A549 (cell line): Measurements from ENCODE around the gene STAMBPL1.

Source experiments
- CTCF ChIP-seq: fragments of >200 bp; sonication (Bioruptor Twin); formaldehyde crosslinking; IDR thresholded peaks from 3 replicates; pipeline ENCODE4 v1.5.1; 2016
- JUNB ChIP-seq: fragments of >200 bp; sonication (Bioruptor Twin); formaldehyde crosslinking; IDR thresholded peaks from 2 replicates; pipeline ENCODE4 v1.6.1; 2016
- POLR2A ChIP-seq: IDR thresholded peaks from 2 replicates; pipeline ENCODE4 v1.6.1; 2012; ENCODE audit warnings: mild to moderate bottlenecking, low read length
- RFX5 ChIP-seq: fragments of 450-650 bp; IDR thresholded peaks from 2 replicates; pipeline ENCODE4 v1.7.1; 2014; ENCODE audit warnings: antibody characterized with exemption, mild to moderate bottlenecking, moderate library complexity

- TF ChIP-seq POLR2A, result no peak
- no peak for TF ChIP-seq RFX5
- no peak for TF ChIP-seq JUNB
- no peak for TF ChIP-seq CTCF
Measured at GRCh38 chr10:88913127-88913526, 33.1 kb downstream of the STAMBPL1 start.
